Renal cortical epithelial cell (primary cell): Measurements from ENCODE around the gene FAM187B. TPM values are rescaled to one million over a fixed set of nuclear protein-coding genes. Genes with fewer than 3 reads are reported as not detected.
A peak's percentile ranks its signal among the peaks of the same experiment; 100 is the strongest.
"Not testable (repeated sequence)": the region's sequence is repeated elsewhere in the genome, so short reads cannot be mapped to it uniquely, and the experiment has no call there.

Experiments
- DNase-seq: peaks from one replicate; pipeline ENCODE4 v3.0.0-alpha.2; 2011; ENCODE audit warnings: low read depth
- total RNA-seq: library from RNA; depleted of rRNA; stranded (reverse); fragments of >200 nt; gene quantifications from 2 replicates; pipeline ENCODE4 v1.2.3, GENCODE V29; 2014

Gene FAM187B
- total RNA-seq, 1 donor from 2014 or later, result not detected

- no peak for DNase-seq
Measured at GRCh38 chr19:35262101-35262761, 33.7 kb upstream of the FAM187B start.

- DNase-seq, result no peak
Measured at GRCh38 chr19:35261356-35262100, 33.0 kb upstream of the FAM187B start.

DNA sequence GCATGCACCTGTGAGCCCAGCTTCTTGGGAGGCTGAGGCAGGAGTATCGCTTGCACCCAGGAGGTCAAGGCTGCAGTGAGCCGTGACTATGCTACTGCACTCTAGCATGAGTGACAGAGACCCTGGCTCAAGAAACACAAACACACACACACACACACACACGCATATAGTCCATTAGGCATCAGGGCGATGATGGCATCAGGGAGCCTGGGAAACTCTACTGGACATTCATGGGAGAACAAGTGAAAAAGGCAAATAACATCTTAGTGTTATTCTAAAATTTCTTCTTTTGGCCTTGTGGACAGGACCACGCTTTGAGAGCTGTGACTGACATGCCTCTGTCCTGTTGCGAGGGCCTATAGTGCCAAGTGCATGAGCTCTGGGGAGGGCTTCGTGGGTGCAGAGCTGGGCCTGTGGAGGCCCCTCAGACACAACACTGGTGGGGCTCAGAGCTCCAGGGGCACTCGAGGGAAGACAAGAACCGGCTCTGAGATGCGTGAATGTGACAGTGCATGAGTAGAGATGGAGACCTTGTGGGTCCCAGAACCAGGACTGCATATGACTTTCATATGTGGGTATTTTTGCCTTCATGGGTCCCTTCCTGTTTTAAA lies 32.3 kb upstream of the FAM187B start:
- no peak for DNase-seq

DNA sequence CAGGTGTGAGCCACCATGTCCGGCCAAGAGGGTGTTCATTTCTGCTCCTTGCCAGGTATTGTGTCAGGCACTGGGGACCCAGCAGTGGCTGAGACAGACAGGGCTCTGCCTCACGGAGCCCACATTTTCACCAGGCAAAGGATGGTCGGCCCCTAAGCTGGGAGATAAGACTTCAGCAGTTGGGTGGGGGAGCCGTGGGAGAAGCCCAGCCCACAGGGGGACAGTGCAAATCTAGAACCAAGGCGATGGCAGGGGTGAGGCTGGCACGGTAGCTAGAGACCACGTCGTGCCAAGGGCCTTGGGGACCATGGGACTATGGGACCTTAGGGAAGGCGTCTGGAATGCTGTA lies 28.5 kb upstream of the FAM187B start:
- DNase-seq, result no peak

DNA sequence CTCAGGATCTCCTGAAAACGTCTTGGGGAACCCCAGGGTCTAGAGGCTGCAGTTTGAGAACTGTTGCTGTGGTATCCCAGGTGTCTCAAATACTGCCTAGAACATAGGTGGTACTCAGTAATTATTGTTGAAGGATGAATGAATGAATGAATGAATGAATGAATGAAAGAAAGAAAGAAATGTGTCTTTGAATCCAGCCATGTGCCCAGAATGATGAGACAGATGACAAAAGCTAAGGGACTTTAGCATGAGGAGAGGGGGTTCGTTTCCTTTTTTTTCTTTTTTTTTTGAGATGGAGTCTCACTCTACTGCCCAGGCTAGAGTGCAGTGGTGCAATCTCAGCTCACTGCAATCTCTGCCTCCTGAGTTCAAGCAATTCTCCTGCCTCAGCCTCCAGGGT lies 28.0 kb upstream of the FAM187B start:
- DNase-seq, result no peak

DNA sequence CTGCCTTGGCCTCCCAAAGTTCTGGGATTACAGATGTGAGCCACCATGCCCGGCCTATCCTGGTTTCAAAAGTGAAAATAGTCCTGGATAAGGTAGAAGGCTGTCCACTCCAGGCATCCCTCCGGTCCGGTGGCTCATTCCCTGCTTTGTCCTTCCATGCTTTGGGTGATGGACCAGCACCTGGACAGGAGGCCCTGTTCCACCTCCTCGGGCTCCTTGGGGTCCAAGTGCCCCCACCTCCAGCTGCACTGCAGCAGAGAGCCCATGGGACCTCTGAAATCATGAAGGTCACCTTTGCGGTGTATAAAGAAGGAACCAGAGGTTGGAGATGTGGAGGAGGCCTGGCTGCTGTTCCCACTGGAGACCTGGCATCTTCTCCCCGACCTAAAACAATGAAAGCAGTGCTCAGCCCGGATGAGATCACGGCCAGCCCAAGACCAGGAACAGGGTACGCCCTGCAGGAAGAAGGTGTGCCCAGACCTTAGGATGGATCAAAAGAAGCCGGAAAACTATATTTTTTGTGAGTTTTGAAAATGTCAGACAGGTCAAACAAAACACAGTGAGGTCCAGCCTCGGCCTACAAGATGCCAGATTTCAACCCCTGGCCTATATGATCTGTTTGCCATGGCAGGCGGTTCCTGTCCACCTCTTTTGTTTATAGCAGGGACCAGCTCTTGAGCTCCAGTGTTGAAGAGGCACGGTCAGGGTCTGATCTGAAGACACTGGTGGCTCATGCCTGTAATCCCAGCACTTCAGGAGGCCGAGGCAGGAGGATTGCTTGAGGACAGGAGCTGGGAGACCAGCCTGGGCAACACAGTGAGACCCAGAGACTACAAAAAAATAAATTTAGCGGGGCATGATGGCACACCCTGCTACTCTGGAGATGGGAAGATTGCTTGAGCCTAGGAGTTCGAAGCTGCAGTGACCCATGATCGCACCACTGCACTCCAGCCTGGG lies 26.1 kb upstream of the FAM187B start:
- DNase-seq, result no peak

GRCh38 chr19:35253316-35254286 lies 25.1 kb upstream of the FAM187B start:
- DNase-seq, result no peak

GRCh38 chr19:35251456-35251855 lies 22.9 kb upstream of the FAM187B start:
- no peak for DNase-seq

- DNase-seq, result no peak
Measured at GRCh38 chr19:35249848-35250711, 21.5 kb upstream of the FAM187B start.

GRCh38 chr19:35249146-35249847 lies 20.8 kb upstream of the FAM187B start:
- no peak for DNase-seq

DNA sequence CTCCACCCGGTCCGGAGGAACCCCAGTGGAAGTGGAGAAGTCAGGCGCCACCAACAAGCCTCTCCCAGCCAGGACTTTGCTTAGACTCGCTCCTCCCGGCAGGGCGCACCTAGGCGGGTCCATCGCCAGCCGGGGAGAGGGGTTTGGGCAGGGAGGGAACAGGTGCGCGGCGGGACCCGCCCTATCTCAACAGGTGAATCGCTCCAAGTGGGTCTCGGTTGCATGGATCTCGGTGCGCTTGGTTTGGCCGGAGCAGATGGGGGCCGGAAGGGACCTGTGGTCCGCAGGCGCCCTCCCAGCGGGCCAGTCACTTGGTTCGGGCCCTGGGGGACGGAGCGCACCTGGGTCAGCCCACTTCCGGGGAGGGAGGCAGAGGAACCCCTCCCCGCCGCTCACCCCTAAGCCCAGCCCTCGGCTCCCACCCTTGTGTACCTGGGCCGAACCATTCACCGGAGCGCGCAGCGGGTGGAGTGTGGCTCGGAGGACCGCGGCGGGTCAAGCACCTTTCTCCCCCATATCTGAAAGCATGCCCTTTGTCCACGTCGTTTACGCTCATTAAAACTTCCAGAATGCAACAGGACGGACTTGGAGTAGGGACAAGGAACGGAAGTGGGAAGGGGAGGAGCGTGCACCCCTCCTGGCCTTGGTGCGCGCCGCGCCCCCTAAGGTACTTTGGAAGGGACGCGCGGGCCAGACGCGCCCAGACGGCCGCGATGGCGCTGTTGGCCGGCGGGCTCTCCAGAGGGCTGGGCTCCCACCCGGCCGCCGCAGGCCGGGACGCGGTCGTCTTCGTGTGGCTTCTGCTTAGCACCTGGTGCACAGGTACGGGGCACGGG lies 20.0 kb upstream of the FAM187B start, which contains the start of gene LSR:
Gene LSR, plus strand, starts transcription at position 693 of the 836 bp plus-strand sequence. Its CDS starts 21 bp downstream, at position 714.
- DNase-seq, result peak; percentile 74

- DNase-seq, result peak; percentile 78
Measured at GRCh38 chr19:35247526-35248309, 19.2 kb upstream of the FAM187B start.

DNA sequence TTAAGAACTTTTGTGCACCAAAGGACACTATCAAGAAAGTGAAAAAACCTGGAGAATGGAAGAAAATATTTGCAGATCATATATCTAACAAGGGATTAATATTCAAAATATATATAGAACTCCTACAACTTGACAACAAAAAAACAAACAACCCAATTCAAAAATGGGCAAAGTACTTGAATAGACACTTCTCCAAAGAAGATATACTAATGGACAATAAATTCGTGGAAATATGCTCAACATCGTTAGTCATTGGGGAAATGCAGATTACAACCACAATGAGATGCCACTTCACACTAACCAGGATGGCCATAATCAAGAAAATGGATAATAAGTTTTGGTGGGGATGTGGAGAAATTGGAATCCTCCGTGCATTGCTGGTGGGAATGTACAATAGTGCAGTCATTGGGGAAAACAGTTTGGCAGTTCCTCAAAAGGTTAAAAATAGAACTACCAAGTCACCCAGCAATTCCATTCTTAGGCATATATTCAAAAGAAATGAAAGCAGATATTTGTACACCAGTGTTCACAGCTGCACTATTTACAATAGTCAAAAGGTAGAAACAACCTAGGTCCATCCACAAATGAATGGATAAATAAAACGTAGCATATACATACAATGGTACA lies 18.0 kb upstream of the FAM187B start:
- DNase-seq, result no peak

- no peak for DNase-seq
Measured at GRCh38 chr19:35241417-35241816, 12.9 kb upstream of the FAM187B start.

DNA sequence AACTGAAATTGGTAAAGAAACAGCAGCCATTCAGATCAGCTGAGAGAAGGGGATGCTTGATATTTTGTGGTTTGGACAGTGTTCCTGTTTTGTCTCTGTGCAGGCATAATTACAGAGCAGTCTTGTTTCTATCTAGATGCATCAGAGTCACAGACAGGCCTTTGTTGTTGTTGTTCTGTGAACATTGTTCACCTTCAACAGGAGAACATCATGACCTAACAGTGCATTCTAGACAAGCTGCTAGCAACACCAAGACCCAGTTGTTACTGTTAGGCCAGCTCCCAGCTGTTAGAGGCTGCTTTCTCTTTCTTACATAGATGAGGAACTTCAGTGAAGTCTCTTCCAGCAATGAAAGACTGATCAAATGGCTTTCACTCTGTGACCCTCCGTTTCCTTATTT lies 11.8 kb upstream of the FAM187B start:
- DNase-seq, result no peak

GRCh38 chr19:35239597-35239996 lies 11.1 kb upstream of the FAM187B start:
- DNase-seq, result not testable (repeated sequence)
